ENCODE results near the gene ZNF285.
"Not testable (repeated sequence)": the region's sequence is repeated elsewhere in the genome, so short reads cannot be mapped to it uniquely, and the experiment has no call there.

ZNF285 gene

DNA sequence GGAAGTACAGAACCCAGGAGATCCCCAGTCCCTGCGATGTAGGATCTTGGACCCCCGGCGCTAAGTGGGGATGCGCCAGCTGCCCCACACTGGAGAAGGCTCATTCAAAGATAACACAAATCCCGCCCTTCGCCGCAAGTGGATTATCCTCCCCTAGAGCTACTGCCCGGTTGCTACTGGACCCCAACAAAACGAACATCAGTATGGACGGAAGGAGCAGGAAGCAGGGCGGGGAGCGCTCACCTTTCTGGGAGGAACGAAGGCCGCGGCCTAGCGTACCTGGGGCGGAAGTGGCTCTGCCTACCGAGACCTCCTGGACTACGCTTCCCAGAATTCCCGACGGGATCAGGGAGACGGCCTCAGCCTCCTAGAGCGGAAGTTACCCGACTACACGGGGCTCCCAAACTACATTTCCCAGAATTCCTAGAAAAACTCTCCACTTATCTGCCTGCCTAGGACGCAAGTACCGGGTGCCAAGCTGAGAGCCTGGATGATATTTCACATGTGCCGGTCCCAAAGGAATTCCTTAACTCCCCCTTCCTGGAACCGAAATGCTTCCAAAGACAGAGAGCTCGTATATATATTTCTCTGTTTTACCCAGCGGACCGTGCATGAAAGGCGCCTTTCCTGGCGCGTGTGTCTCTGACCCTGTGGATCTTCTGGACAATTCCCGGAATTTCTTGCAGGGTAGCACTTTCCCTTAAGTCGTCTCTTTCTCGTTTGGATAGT is 44.9 kb downstream of the ZNF285 start, which contains the start of gene ZNF112:
TSS of gene ZNF112 (minus strand) at position 298 of the 729 bp plus-strand sequence. CDS start 16,141 bp downstream, outside the sequence.
- peak within 1 kb of the TSS; percentile 88 for H3K4me3 ChIP-seq (ENCODE audit: low read length)
- H2AK5ac ChIP-seq (ENCODE audit: low read length), result no peak within 1 kb of the TSS
- H3K4ac ChIP-seq (ENCODE audit: low read depth, low read length), result no peak within 1 kb of the TSS
- no peaks in the 10 kb centered on the region for H3K79me1 ChIP-seq (ENCODE audit: low read length)
- no peak within 1 kb of the TSS for H2BK15ac ChIP-seq (replicated peaks; ENCODE audit: low read depth)
- no CpG with 5 or more reads among the region's 38 CpGs for WGBS (ENCODE audit: extremely low coverage, insufficient coverage, low lambda C conversion rate)
- DNase-seq, result peak; percentile 97
- peak within 1 kb of the TSS; percentile 77 for H4K8ac ChIP-seq (ENCODE audit: low read depth, low read length)
- H2BK120ac ChIP-seq (ENCODE audit: low read depth, low read length), result no peak within 1 kb of the TSS
- peak within 1 kb of the TSS; percentile 80 for H3K9ac ChIP-seq (ENCODE audit: low read length)
- peak within 1 kb of the TSS; percentile 91 for H3K56ac ChIP-seq (ENCODE audit: low read length)
- H4K5ac ChIP-seq (ENCODE audit: low read length), result no peak within 1 kb of the TSS
- no peaks in the 10 kb centered on the region for H3K79me2 ChIP-seq (ENCODE audit: control insufficient read depth, insufficient read depth, low read length)
- peak within 1 kb of the TSS; percentile 78 for H3K4me2 ChIP-seq (ENCODE audit: low read length)
- H3K27ac ChIP-seq (ENCODE audit: low read depth, low read length), result no peak within 1 kb of the TSS
- H3K18ac ChIP-seq (ENCODE audit: low read length), result no peak within 1 kb of the TSS
- H3K4me1 ChIP-seq (ENCODE audit: control insufficient read depth, low read depth, low read length), result no peaks in the 10 kb centered on the region
- no peak within 1 kb of the TSS for H3K23ac ChIP-seq (ENCODE audit: low read length)
- H3K27me3 ChIP-seq (ENCODE audit: insufficient read depth, low read length, poor library complexity), result no peaks in the 10 kb centered on the region
- H2BK5ac ChIP-seq (ENCODE audit: low read length), result no peak within 1 kb of the TSS
- H3K36me3 ChIP-seq (ENCODE audit: control insufficient read depth, insufficient read depth, low read length), result no peaks in the 10 kb centered on the region

DNA sequence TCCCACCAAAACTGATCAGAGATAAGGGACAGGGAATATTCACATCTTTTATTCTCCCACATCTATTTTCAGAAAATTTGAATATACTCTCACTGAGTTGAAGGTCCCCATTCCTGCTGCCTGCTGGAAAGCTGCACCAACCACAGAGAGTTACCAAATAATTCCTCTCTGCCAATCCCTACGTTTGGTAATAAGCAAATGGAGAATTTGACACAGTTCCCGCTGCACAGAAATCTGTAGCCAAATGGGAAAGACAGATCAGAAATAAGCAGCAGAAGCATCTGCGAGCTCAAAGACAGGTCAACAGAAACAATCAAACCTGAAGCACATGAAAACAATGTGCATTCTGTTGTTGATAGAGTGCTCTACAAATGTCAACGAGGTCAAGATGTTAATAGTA is 54.9 kb downstream of the ZNF285 start:
- Histone ChIP-seq H2BK5ac (ENCODE audit: low read length) (no peak overlapping the region), H2BK15ac (replicated peaks; ENCODE audit: low read depth) (no peak overlapping the region), H3K23ac (ENCODE audit: low read length) (no peak overlapping the region), H3K79me1 (ENCODE audit: low read length) (no peaks in the 10 kb centered on the region), H4K5ac (ENCODE audit: low read length) (no peak overlapping the region), H3K4me3 (ENCODE audit: low read length) (no peak overlapping the region), H3K79me2 (ENCODE audit: control insufficient read depth, insufficient read depth, low read length) (no peaks in the 10 kb centered on the region), H3K27ac (ENCODE audit: low read depth, low read length) (no peak overlapping the region), H3K4me1 (ENCODE audit: control insufficient read depth, low read depth, low read length) (no peaks in the 10 kb centered on the region), H2AK5ac (ENCODE audit: low read length) (no peak overlapping the region), H4K8ac (ENCODE audit: low read depth, low read length) (no peak overlapping the region), H3K4ac (ENCODE audit: low read depth, low read length) (no peak overlapping the region), H3K9ac (ENCODE audit: low read length) (no peak overlapping the region), H3K56ac (ENCODE audit: low read length) (no peak overlapping the region), H3K18ac (ENCODE audit: low read length) (no peak overlapping the region), H3K36me3 (ENCODE audit: control insufficient read depth, insufficient read depth, low read length) (no peaks in the 10 kb centered on the region), H3K27me3 (ENCODE audit: insufficient read depth, low read length, poor library complexity) (no peaks in the 10 kb centered on the region), H2BK120ac (ENCODE audit: low read depth, low read length) (no peak overlapping the region), H3K4me2 (ENCODE audit: low read length) (no peak overlapping the region)
- no peak for DNase-seq
- no CpG with 5 or more reads among the region's 4 CpGs for WGBS (ENCODE audit: extremely low coverage, insufficient coverage, low lambda C conversion rate)

DNA sequence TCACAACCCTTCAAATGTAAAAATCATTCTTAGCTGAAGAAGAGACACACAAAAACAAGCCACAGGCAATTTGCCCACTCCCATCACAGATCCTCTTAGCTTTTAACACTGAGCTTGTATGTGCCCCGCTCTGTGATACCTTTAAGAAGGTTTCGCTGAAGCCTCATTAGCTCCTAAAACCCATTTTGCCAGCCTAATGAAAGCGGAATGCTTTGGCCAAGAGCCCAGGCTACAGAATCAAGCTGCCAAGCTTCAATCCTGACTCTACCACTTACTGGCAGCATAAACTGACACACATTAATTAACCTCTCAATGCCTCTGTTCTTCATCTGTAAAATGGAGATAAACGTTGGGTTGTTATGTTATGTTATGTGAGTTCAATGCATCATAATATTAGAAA is 55.4 kb downstream of the ZNF285 start:
- Histone ChIP-seq H3K4me3 (ENCODE audit: low read length) (no peak overlapping the region), H3K4me2 (ENCODE audit: low read length) (no peak overlapping the region), H3K18ac (ENCODE audit: low read length) (no peak overlapping the region), H4K5ac (ENCODE audit: low read length) (no peak overlapping the region), H2AK5ac (ENCODE audit: low read length) (no peak overlapping the region), H3K27me3 (ENCODE audit: insufficient read depth, low read length, poor library complexity) (no peaks in the 10 kb centered on the region), H2BK15ac (replicated peaks; ENCODE audit: low read depth) (no peak overlapping the region), H3K56ac (ENCODE audit: low read length) (no peak overlapping the region), H3K27ac (ENCODE audit: low read depth, low read length) (no peak overlapping the region), H4K8ac (ENCODE audit: low read depth, low read length) (no peak overlapping the region), H2BK120ac (ENCODE audit: low read depth, low read length) (no peak overlapping the region), H3K4me1 (ENCODE audit: control insufficient read depth, low read depth, low read length) (no peaks in the 10 kb centered on the region), H2BK5ac (ENCODE audit: low read length) (no peak overlapping the region), H3K9ac (ENCODE audit: low read length) (no peak overlapping the region), H3K36me3 (ENCODE audit: control insufficient read depth, insufficient read depth, low read length) (no peaks in the 10 kb centered on the region), H3K79me1 (ENCODE audit: low read length) (no peaks in the 10 kb centered on the region), H3K4ac (ENCODE audit: low read depth, low read length) (no peak overlapping the region), H3K23ac (ENCODE audit: low read length) (no peak overlapping the region), H3K79me2 (ENCODE audit: control insufficient read depth, insufficient read depth, low read length) (no peaks in the 10 kb centered on the region)
- no peak for DNase-seq
- WGBS (ENCODE audit: extremely low coverage, insufficient coverage, low lambda C conversion rate), result no CpG with 5 or more reads among the region's 4 CpGs

DNA sequence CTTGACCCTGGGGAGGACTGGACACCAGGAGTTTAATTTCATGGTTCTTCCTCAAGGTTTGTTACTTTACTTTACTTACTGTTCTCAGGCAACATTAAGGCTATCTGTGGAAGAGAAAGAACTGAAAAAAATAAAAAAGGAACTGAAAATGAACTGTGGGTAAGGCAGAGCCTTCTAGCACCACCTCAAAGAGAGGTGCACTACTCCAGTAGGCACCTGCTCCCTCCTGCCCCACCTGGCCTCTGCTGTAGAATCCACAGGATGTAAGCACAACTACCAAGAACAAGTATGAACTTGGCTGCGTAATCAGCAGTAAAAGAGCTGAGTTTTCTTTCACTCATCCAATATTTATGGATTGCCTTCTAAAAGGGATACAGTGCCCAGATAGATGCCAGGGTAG is 57.2 kb downstream of the ZNF285 start:
- Histone ChIP-seq H2BK120ac (ENCODE audit: low read depth, low read length) (no peak overlapping the region), H3K27me3 (ENCODE audit: insufficient read depth, low read length, poor library complexity) (no peaks in the 10 kb centered on the region), H3K79me2 (ENCODE audit: control insufficient read depth, insufficient read depth, low read length) (no peaks in the 10 kb centered on the region), H3K4ac (ENCODE audit: low read depth, low read length) (no peak overlapping the region), H2AK5ac (ENCODE audit: low read length) (no peak overlapping the region), H3K36me3 (ENCODE audit: control insufficient read depth, insufficient read depth, low read length) (no peaks in the 10 kb centered on the region), H4K5ac (ENCODE audit: low read length) (no peak overlapping the region), H3K4me3 (ENCODE audit: low read length) (no peak overlapping the region), H3K27ac (ENCODE audit: low read depth, low read length) (no peak overlapping the region), H3K4me2 (ENCODE audit: low read length) (no peak overlapping the region), H3K56ac (ENCODE audit: low read length) (no peak overlapping the region), H3K18ac (ENCODE audit: low read length) (no peak overlapping the region), H2BK15ac (replicated peaks; ENCODE audit: low read depth) (no peak overlapping the region), H3K79me1 (ENCODE audit: low read length) (no peaks in the 10 kb centered on the region), H3K9ac (ENCODE audit: low read length) (no peak overlapping the region), H4K8ac (ENCODE audit: low read depth, low read length) (no peak overlapping the region), H2BK5ac (ENCODE audit: low read length) (no peak overlapping the region), H3K4me1 (ENCODE audit: control insufficient read depth, low read depth, low read length) (no peaks in the 10 kb centered on the region), H3K23ac (ENCODE audit: low read length) (no peak overlapping the region)
- no peak for DNase-seq
- no CpG with 5 or more reads among the region's 1 CpG for whole genome bisulfite sequencing (ENCODE audit: extremely low coverage, insufficient coverage, low lambda C conversion rate)

DNA sequence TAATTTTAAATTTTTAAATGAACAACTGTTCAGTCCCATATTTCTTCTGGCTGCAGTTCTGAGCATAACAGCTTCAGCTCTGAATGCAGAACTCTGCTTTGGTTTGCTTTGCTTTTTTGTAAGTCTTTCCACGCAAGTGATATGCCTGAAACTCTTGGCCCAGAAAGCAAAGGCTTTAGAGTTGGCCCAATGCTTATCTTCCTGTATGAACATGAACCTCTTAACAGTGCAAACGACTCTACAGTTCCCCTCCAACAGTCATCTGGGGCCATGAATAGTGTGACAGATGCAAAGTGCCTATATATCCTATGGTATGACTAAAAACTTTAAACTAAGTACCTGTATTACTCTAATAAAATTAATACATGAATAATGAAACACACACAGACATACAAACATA is 59.6 kb downstream of the ZNF285 start:
- no peak overlapping the region for H3K4me2 ChIP-seq (ENCODE audit: low read length)
- DNase-seq, result no peak
- no peak overlapping the region for H2BK120ac ChIP-seq (ENCODE audit: low read depth, low read length)
- no peak overlapping the region for H3K23ac ChIP-seq (ENCODE audit: low read length)
- no CpG with 5 or more reads among the region's 2 CpGs for WGBS (ENCODE audit: extremely low coverage, insufficient coverage, low lambda C conversion rate)
- H3K36me3 ChIP-seq (ENCODE audit: control insufficient read depth, insufficient read depth, low read length), result no peaks in the 10 kb centered on the region
- H3K4ac ChIP-seq (ENCODE audit: low read depth, low read length), result no peak overlapping the region
- H2AK5ac ChIP-seq (ENCODE audit: low read length), result no peak overlapping the region
- no peaks in the 10 kb centered on the region for H3K27me3 ChIP-seq (ENCODE audit: insufficient read depth, low read length, poor library complexity)
- no peak overlapping the region for H4K8ac ChIP-seq (ENCODE audit: low read depth, low read length)
- H3K56ac ChIP-seq (ENCODE audit: low read length), result no peak overlapping the region
- no peaks in the 10 kb centered on the region for H3K79me2 ChIP-seq (ENCODE audit: control insufficient read depth, insufficient read depth, low read length)
- H2BK15ac ChIP-seq (replicated peaks; ENCODE audit: low read depth), result no peak overlapping the region
- H3K18ac ChIP-seq (ENCODE audit: low read length), result no peak overlapping the region
- H3K9ac ChIP-seq (ENCODE audit: low read length), result no peak overlapping the region
- H2BK5ac ChIP-seq (ENCODE audit: low read length), result no peak overlapping the region
- no peak overlapping the region for H3K27ac ChIP-seq (ENCODE audit: low read depth, low read length)
- H3K4me3 ChIP-seq (ENCODE audit: low read length), result no peak overlapping the region
- H3K79me1 ChIP-seq (ENCODE audit: low read length), result no peaks in the 10 kb centered on the region
- no peaks in the 10 kb centered on the region for H3K4me1 ChIP-seq (ENCODE audit: control insufficient read depth, low read depth, low read length)
- H4K5ac ChIP-seq (ENCODE audit: low read length), result no peak overlapping the region

DNA sequence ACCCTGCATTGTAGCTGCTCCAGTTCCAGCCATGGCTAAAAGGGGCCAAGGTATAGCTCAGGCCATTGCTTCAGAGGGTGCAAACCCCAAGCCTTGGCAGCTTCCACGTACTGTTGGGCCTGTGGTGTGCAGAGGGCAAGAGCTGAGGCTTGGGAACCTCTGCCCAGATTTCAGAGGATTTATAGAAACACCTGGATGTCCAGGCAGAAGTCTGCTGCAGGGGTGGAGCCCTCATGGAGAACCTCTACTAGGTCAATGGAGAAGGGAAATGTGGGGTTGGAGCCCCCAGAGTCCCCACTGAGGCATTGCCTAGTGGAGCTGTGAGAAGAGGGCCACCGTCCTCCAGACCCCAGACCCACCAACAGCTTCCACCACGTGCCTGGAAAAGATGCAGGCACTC is 66.8 kb downstream of the ZNF285 start:
- H3K79me2 ChIP-seq (ENCODE audit: control insufficient read depth, insufficient read depth, low read length); H3K18ac ChIP-seq (ENCODE audit: low read length); H3K23ac ChIP-seq (ENCODE audit: low read length); H4K8ac ChIP-seq (ENCODE audit: low read depth, low read length); H3K27me3 ChIP-seq (ENCODE audit: insufficient read depth, low read length, poor library complexity); H4K5ac ChIP-seq (ENCODE audit: low read length); H2AK5ac ChIP-seq (ENCODE audit: low read length); H2BK5ac ChIP-seq (ENCODE audit: low read length); H2BK15ac ChIP-seq (replicated peaks; ENCODE audit: low read depth); H3K56ac ChIP-seq (ENCODE audit: low read length); H3K4me2 ChIP-seq (ENCODE audit: low read length); DNase-seq; H3K27ac ChIP-seq (ENCODE audit: low read depth, low read length); H3K4me3 ChIP-seq (ENCODE audit: low read length); H3K4me1 ChIP-seq (ENCODE audit: control insufficient read depth, low read depth, low read length); H3K36me3 ChIP-seq (ENCODE audit: control insufficient read depth, insufficient read depth, low read length); H2BK120ac ChIP-seq (ENCODE audit: low read depth, low read length); H3K9ac ChIP-seq (ENCODE audit: low read length); H3K4ac ChIP-seq (ENCODE audit: low read depth, low read length); H3K79me1 ChIP-seq (ENCODE audit: low read length): not testable (repeated sequence)
- WGBS (ENCODE audit: extremely low coverage, insufficient coverage, low lambda C conversion rate), result no CpG with 5 or more reads among the region's 3 CpGs

Data from mesendoderm (in vitro differentiated cells).